ENCODE data around the gene RBM46. TPM values are rescaled to one million over a fixed set of nuclear protein-coding genes. Genes with fewer than 3 reads are reported as not detected.

Gene RBM46
- total RNA-seq, 5 donors from 2014 or later (not counting 1 experiment from before 2014, with no cell fraction given), result not detected

Other genes with a start within 250 kb of the RBM46 start
- gene PLRG1, start 230.9 kb upstream of the RBM46 start, total RNA-seq, result 10 to 100 TPM; 58.7 to 77.4 (median 62.7) TPM
- 1 to 10 TPM in 3 of 5 donors, not detected in 2; 2.5 to 4.2 (median 3.0) TPM for gene FGB, start 218.3 kb upstream of the RBM46 start, total RNA-seq
- 1 to 10 TPM in 3 of 5 donors, not detected in 2; 4.6 to 6.9 (median 4.8) TPM for gene FGA, start 190.5 kb upstream of the RBM46 start, total RNA-seq
- gene FGG, start 168.6 kb upstream of the RBM46 start, total RNA-seq, result 1 to 10 TPM in 3 of 5 donors, not detected in 2; 1.7 to 4.9 (median 3.6) TPM
- not detected for gene LRAT, start 37.3 kb upstream of the RBM46 start, total RNA-seq